Right lobe of liver (tissue), 6 donors: ENCODE measurements around the gene TRIP11. TPM values are rescaled to one million over a fixed set of nuclear protein-coding genes. Genes with fewer than 3 reads are reported as not detected.

Experiments
- ATAC-seq, 4 donors: fragments of 200-7000 bp; cut with Tn5 transposase; one replicate each; pipeline ENCODE4 v1.9.1; 2020; ENCODE audit warnings: mild to moderate bottlenecking in 4 of 4, moderate library complexity in 4 of 4
- DNase-seq, 3 donors: peaks; one replicate each; pipeline ENCODE4 v3.0.0-alpha.2; 2020
- H3K27ac ChIP-seq, 3 donors: fragments of 200-600 bp; one replicate each; pipeline ENCODE4 v1.8.0; 2022
- H3K27me3 ChIP-seq, 2 donors: fragments of 200-600 bp; one replicate each; pipeline ENCODE4 v1.8.0; 2022
- H3K36me3 ChIP-seq, 4 donors: fragments of 200-600 bp; sonication (generic) in 1 of 4; one replicate each; pipeline versions ENCODE4 v1.5.1 to v1.8.0; 2017 to 2022; ENCODE audit warnings: control low read depth in 1 of 4
- H3K4me1 ChIP-seq, 4 donors: fragments of 200-600 bp; sonication (generic) in 1 of 4; one replicate each; pipeline versions ENCODE4 v1.5.1 to v1.8.0; 2017 to 2022; ENCODE audit warnings: control low read depth in 1 of 4
- H3K4me3 ChIP-seq, 3 donors: fragments of 200-600 bp; one replicate each; pipeline ENCODE4 v1.8.0; 2022
- H3K9me3 ChIP-seq, 4 donors: fragments of 200-600 bp; sonication (generic) in 1 of 4; one replicate each; pipeline versions ENCODE4 v1.5.1 to v1.8.0; 2017 to 2022; ENCODE audit warnings: control low read depth in 1 of 4
- POLR2A ChIP-seq: fragments of 450-650 bp; IDR thresholded peaks from one replicate; pipeline ENCODE4 v1.6.1; 2017; ENCODE audit warnings: antibody characterized with exemption, mild to moderate bottlenecking
- WGBS: methylation state at CpG from one replicate; pipeline ENCODE4 v1.1.6; 2018; ENCODE audit warnings: low coverage, low lambda C conversion rate; ENCODE audit not compliant: insufficient coverage; ENCODE audit errors: missing lambda C conversion rate; 5-methylcytosine and 5-hydroxymethylcytosine counted together
- intact Hi-C, 2 donors: fragments of 100-400 bp; cut with DNase I; formaldehyde crosslinking; loops; one replicate each; pipeline versions ENCODE4 v1.11.2 to v1.14.1; 2022
- total RNA-seq, 6 experiments: library from RNA; depleted of rRNA in 2 of 6; stranded (reverse); fragments of >200 nt in 2 of 6; fragmentation: NEBNext Ultra II Directional in 3 of 6; extraction: Animal tissue kit (Norgen Biotek cat#: 25700) in 3 of 6; gene quantifications; one replicate each; pipeline versions ENCODE4 v1.1.0 to v1.2.4, GENCODE V29; 2016 to 2023
- TF ChIP-seq, protein P1 (sequence below), 4 donors: fragments of 200-600 bp in 3 of 4; fragments of 450-650 bp in 1 of 4; IDR thresholded peaks; one replicate each; pipeline versions ENCODE4 v1.5.1 to v1.8.0; 2016 to 2022; ENCODE audit warnings: antibody characterized with exemption in 4 of 4, mild to moderate bottlenecking in 2 of 4
- donor health status: DM: no; HTN: yes; CAD: no.
- donor health status: DM: no; HTN: no; CAD: no.
- donor health status: DM: no; HTN: no; CAD: no.
- donor health status: DM: no; HTN: yes; CAD: no.
- donor health status: DM: no; HTN: yes; CAD: no.

Gene TRIP11
- total RNA-seq, 6 experiments from 2014 or later = 18.4 to 36.1 (median 33.2) TPM

DNA sequence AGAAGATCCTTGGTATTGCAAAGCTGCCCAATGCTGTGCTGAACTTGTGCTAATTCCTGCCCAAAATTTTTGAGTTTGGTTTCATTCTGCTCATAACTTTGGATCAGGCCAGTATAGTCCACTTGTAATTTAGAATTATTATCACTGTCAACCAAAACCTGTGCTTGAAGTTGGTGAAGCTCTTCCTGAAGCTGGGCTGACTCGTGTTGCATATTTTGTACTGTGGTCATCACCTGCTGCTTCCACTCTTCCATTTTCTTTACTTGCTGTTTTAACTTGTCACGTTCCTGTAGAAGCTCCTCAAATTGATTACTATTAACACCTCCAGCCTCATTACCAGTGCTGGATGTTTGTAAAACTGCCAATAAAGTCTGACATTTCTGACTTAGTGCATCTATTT, 35.8 kb downstream of the TRIP11 start:
- H3K27me3 ChIP-seq = no peaks in the 10 kb centered on the region
- no peak overlapping the region for H3K4me3 ChIP-seq
- no peaks in the 10 kb centered on the region for H3K4me1 ChIP-seq
- peaks cover 0 to 40% (median 16%) of the 10 kb centered on the region in 4 donors for H3K36me3 ChIP-seq
- no peak overlapping the region for H3K27ac ChIP-seq
- TF ChIP-seq POLR2A = no peak
- TF ChIP-seq, protein P1, sequence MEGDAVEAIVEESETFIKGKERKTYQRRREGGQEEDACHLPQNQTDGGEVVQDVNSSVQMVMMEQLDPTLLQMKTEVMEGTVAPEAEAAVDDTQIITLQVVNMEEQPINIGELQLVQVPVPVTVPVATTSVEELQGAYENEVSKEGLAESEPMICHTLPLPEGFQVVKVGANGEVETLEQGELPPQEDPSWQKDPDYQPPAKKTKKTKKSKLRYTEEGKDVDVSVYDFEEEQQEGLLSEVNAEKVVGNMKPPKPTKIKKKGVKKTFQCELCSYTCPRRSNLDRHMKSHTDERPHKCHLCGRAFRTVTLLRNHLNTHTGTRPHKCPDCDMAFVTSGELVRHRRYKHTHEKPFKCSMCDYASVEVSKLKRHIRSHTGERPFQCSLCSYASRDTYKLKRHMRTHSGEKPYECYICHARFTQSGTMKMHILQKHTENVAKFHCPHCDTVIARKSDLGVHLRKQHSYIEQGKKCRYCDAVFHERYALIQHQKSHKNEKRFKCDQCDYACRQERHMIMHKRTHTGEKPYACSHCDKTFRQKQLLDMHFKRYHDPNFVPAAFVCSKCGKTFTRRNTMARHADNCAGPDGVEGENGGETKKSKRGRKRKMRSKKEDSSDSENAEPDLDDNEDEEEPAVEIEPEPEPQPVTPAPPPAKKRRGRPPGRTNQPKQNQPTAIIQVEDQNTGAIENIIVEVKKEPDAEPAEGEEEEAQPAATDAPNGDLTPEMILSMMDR (IDR thresholded peaks at IDR 0.05) = no peak
- ATAC-seq (no peak), DNase-seq (no peak)
- intact Hi-C loops = no loop called here
- no peaks in the 10 kb centered on the region for H3K9me3 ChIP-seq
- 100% methylated on average over 2 of the region's 2 CpGs for WGBS

DNA sequence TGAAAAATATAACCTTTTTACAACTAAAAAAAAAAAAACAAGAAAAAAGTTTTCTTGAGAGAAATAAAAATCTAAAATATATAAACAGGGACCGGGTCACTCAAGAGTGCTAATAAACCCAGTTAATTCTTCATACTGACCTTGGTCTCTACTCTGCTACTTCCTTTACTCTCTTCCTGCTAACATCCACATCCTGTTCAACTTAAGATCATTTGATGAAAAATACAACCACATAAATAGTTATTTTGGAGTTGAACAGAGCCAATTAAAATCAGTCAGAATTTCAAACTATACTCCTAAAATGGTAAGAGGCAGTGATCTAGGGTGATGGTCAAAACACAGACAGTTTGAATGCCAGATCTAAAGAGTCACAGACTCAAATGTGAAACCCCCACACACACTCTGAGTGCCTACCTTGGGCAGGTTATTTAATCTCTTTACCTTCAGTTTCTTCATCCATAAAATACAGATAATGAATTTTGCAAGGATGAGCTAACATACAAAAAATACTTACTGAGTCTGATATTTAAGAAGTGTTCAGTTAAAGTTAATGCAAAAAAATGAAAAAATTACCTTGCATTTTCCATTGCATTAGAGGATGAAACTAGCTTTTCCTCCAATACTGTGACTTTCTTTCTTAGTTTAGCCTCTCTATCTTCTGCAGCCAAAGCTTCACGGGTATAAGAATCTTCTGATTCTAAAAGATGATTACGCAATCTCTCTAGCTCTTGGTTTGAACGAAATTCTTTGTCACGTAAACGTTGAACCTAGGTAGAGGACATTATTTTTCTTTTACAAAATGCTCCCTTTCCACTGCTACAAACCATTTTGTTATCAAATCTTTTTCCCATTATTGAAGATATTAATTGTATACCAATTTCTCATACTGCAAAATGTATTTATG, 40.9 kb downstream of the TRIP11 start:
- TF ChIP-seq, protein P1 (IDR thresholded peaks at IDR 0.05) = no peak
- TF ChIP-seq POLR2A = no peak
- 68% methylated on average over 6 of the region's 6 CpGs for WGBS
- H3K36me3 ChIP-seq = peaks cover 0 to 15% (median under 1%) of the 10 kb centered on the region in 4 donors
- DNase-seq (no peak), ATAC-seq (peak in 3 of 4 donors; percentile 28 to 53 (median 40))
- no peaks in the 10 kb centered on the region for H3K9me3 ChIP-seq
- no peaks in the 10 kb centered on the region for H3K27me3 ChIP-seq
- H3K27ac ChIP-seq = no peak overlapping the region
- H3K4me1 ChIP-seq = no peaks in the 10 kb centered on the region
- intact Hi-C loops = no loop called here
- H3K4me3 ChIP-seq = no peak overlapping the region

DNA sequence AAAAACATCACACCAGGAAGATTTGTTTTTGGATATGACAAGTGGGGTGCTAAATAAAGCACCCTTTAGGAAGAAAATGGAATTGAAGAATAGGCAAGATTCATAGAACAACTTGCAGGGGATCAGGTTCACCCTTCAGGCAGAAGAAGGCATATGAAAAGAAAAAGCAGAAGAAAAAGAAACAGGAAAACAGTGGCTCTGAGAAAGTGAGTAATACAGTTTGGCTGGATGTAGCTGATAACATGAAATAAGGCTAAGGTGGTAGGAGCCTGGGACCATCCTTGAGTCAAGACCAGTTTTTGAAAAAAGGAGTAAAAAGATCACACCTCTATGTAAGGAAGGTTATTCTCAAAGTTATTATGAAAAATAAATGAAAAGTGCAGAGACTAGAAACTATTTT, 42.4 kb downstream of the TRIP11 start:
- no peak for TF ChIP-seq POLR2A
- TF ChIP-seq, protein P1 (IDR thresholded peaks at IDR 0.05) = no peak
- peak in 1 of 4 donors; percentile 10 for ATAC-seq
- Histone ChIP-seq H3K36me3 (peaks cover 0 to 29% (median 3%) of the 10 kb centered on the region in 4 donors), H3K9me3 (no peaks in the 10 kb centered on the region), H3K4me1 (no peaks in the 10 kb centered on the region), H3K27me3 (no peaks in the 10 kb centered on the region), H3K27ac (no peak overlapping the region), H3K4me3 (no peak overlapping the region)
- no peak for DNase-seq
- intact Hi-C loops = no loop called here

DNA sequence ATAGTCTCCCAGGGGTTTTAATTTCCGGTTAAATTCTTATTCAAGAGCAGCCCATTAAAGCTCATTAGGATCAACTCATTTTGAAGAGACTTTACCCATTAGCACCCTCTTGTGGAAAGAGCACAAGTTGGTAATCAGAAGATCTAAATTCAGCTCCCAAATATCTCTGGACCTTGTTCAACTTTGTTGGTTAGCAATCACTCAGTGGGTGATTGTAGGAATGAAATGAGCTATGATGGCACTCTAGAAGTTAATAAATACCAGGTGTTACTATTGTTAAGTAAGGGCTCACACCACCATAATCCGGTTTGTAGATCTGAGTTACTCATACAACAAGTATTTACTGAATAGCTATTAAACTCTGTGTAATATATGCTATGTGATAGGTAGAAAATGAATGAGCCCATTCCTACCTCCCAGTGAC, 42.9 kb downstream of the TRIP11 start:
- peaks cover 0 to 35% (median 5%) of the 10 kb centered on the region in 4 donors for H3K36me3 ChIP-seq

More for the DNA sequence above, 42.9 kb downstream of the TRIP11 start:
- TF ChIP-seq, protein P1 (IDR thresholded peaks at IDR 0.05) = peak; percentile 44 to 70 (median 66)
- no peak for TF ChIP-seq POLR2A
- H3K4me1 ChIP-seq = no peaks in the 10 kb centered on the region
- ATAC-seq (peak; percentile 78 to 92 (median 80)), DNase-seq (no peak)
- no peaks in the 10 kb centered on the region for H3K27me3 ChIP-seq
- no peaks in the 10 kb centered on the region for H3K9me3 ChIP-seq
- intact Hi-C loops = no loop called here
- WGBS = 23% methylated on average over 2 of the region's 2 CpGs
- no peak overlapping the region for H3K27ac ChIP-seq
- no peak overlapping the region for H3K4me3 ChIP-seq
